Activated CD4-positive, alpha-beta T cell treated with anti-CD3 and anti-CD28 coated beads for 24 hours (primary cell): ENCODE measurements around the gene RPS27A.
"Not testable (repeated sequence)": the region's sequence is repeated elsewhere in the genome, so short reads cannot be mapped to it uniquely, and the experiment has no call there.

Experiments
- DNase-seq, 2 donors: peaks; one replicate each; pipeline ENCODE4 v3.0.0-alpha.2; 2020; ENCODE audit warnings: low read depth in 2 of 2

The RPS27A gene

DNA sequence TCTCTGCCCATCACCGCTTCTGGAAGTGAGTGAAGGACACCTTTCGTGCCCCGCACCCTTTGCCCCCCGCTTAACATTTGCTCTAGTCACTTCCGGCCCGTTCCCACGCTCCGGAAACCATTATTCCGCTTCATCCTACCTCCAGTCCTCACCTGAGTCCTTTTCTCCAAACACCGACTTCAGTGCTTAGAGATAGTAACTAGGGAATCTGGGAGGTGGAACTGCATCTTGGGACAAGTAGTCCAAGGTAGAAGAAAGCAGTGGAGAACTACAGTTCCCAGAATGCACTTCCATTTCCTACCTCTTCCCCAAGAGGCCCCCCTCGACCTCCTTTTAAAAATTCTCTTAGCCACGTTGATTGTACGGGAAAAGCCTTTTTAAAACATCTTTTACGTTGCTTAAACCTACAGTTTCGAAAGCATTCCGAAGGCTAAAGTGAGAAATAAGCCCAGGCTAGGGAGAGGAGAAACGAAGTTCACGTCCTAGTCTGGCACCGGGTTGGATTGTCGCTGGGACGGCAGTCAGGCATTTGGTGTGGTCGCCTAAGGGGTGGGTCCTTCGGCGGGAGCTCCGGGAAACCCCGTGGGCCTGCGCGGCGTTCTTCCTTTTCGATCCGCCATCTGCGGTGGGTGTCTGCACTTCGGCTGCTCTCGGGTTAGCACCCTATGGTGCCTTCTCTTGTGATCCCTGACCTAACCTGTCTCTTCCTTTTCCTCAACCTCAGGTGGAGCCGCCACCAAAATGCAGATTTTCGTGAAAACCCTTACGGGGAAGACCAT, at the start of gene RPS27A, which contains the start of gene CLHC1:
TSS of gene RPS27A (plus strand) at position 605 of the 779 bp plus-strand sequence. CDS start at position 742, 137 bp downstream.
TSS of gene CLHC1 (minus strand) at position 210 of the 779 bp plus-strand sequence. CDS start 9,882 bp downstream, outside the sequence.
- peak; percentile 91 to 92 for DNase-seq

- DNase-seq: not testable (repeated sequence)
Measured at GRCh38 chr2:55186837-55187236, 45.7 kb upstream of the RPS27A start.

- not testable (repeated sequence) for DNase-seq
Measured at GRCh38 chr2:55191888-55192287, 40.6 kb upstream of the RPS27A start.

DNA sequence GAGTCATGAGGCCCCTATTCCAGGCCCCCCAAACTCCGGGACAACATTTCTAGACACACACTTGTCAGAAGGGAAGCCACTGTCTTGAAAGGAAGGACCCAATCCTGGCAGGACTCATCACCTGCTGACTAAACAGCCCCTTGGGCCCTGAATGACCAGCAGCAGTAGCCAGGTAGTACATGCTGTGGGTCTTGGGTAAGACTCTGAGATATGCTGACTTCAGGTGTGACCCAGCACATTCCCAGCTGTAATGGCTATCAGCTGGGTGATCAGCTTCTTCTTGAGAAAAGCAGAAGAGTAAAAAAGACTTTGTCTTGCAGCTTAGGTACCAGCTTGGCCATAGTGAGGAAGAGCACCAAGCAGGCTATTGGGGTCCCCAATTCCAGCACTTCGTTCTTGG, 36.0 kb upstream of the RPS27A start:
- DNase-seq: no peak

DNA sequence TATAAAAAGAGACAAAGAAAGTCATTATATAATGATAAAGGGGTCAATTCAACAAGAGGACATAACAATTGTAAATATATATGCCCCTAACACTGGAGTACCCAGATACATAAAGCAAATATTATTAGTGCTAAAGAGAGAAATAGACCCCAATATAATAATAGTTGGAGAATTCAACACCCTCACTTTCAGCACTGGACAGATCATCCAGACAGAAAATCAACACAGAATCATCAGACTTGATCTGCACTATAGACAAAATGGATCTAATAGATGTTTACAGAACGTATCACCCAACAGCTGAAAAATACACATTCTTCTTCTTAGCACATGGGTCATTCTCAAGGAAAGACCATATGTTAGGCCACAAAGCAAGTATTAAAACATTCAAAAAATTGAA, 32.1 kb upstream of the RPS27A start:
- no peak for DNase-seq

- DNase-seq: no peak
Measured at GRCh38 chr2:55204536-55204935, 28.0 kb upstream of the RPS27A start.

DNA sequence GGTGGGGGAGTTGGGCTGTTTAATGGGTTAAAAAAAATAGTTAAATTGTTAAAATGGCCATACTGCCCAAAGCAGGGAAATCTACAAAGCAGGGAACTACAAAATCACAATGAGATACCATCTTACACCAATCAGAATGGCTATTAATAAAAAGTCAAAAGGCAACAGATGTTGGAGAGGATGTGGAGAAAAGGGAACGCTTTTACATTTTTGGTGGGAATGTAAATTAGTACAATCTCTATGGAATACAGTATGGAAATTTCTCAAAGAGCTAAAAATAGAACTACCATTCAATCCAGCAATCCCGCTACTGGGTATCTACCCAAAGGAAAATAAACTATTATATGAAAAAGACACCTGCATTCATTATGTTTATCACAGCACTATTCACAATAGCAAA, 27.5 kb upstream of the RPS27A start:
- no peak for DNase-seq

DNA sequence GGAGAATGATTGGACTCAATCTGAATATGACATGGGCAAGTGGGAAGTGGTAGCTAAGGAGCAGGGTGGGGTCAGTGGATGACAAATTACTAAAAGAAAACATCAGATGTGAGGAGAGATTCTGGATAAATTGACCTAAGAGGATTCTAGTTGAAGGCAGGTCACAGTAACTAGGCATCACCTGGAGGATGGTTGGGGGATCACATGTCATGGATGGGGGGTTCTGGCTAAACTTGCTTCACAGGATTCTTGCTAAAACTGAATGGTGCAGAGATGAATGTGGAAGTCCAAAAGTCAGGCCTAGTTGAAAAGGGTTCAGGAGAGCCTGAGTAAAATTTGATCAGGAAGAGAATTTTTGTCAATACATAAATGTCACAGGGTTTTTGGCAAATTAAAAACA, 18.7 kb upstream of the RPS27A start:
- DNase-seq: no peak

DNA sequence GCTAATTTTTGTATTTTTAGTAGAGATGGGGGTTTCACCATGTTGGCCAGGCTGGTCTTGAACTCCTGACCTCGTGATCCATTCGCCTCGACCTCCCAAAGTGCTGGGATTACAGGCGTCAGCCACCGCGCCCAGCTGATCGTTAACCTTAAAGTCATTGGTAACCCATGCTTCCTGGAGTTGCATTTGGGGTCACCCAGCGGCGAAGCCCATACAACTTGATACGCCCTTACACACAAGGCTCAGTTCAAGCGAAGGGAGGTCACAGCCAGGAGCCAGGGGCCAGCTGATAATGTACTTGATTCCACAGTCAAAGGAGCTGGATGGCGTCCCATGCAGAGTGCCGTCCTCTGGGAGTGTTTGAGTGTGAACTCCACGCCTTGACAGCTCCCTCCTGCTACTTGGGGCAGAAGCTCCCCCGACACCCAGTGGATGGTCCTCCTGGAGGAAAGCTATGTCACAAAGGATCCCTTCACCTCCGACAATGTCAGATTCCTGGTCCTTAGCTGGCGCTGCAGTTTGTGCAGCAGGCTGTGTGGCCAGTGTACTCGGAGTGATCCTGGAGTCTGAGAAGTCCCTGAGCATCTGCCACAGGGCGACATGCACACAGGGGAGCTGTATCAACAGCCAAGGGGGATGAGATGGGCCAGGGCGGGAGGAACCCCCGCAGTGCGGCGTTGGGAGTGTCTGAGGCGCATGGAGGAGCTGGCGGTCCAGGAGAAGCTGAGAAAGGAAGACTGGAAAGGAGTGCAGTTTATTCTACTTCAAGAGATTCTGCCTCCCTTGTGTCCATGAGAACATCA, 8.3 kb upstream of the RPS27A start:
- DNase-seq: no peak

DNA sequence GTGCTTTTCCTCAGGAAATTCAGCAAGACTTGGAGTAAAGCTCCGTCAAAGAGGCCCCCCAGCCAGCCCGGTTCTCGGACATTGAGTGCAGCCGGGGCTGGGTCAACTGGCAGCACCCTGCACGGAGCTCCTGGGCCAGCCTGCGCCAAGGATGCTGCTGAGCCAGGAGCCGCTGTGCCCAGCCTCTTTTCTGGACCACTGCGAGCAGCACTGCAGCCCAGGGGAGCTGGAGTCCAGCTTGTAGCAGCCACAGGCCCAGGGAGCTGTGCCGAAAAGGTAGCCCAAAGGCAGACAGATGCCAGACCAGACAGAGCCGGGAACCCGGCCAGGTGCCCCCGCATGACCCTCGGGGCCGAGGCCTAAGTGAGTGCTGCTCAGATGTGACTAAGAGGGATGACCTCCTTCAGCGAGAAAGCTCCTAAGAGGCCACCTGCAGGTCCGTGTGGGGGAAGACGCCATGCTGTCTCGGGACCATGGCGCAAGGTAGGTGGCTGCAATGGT, 7.7 kb upstream of the RPS27A start:
- DNase-seq: no peak

DNA sequence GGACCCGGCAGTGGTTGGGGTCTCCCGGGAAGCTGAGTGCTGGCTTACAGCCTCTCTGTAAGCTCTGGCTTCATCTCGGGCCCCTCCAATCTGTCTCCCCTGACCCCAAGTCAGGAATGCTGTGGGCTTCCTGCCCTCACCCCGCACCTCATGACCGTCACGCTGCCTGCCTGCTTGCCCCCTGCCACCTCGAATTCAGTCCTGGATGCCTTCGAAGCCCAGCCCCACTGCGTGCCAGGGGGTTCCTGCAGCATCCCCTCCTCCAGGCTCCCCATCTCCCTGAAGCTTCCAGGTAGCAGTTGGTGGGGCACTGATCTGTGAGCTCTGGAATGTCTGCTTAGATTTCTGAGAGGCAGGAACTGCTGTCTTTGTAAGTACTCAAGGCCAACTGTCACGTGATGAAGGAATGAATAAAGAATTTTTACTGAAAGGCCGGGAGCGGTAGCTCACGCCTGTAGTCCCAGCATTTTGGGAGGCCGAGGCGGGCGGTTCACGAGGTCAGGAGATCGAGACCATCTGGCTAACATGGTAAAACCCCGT, 6.9 kb upstream of the RPS27A start:
- DNase-seq: no peak

DNA sequence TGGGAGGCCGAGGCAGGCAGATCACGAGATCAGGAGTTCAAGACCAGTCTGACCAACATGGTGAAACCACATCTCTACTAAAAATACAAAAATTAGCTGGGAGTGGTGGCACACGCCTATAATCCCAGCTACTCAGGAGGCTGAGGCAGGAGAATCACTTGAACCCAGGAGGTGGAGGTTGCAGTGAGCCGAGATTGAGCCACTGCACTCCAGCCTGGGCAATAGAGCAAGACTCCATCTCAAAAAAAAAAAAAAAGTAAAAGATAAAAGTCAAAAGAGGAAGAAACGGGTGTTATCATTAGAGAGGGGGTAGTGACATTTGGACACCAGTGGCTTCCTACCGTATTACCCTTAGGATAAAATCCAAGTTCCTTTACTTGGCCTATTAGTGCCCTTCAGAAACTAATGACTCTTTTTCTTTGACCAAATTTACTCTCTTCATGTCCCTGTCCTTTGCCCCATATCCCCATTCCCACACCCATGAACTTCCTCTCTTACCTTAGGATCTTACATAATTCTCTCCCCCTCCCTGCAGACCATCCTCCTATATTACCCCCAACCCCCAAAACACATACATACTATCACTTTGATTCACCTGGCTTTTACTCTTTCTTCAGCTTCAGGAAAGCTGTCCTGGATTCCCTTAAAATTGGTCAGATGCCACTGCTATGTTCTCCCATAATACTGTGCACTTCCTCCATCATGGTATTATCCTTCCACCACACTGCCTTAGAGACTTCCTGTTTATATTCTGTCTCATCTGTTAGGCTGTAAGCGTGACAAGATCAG, 4.9 kb upstream of the RPS27A start:
- DNase-seq: not testable (repeated sequence)

DNA sequence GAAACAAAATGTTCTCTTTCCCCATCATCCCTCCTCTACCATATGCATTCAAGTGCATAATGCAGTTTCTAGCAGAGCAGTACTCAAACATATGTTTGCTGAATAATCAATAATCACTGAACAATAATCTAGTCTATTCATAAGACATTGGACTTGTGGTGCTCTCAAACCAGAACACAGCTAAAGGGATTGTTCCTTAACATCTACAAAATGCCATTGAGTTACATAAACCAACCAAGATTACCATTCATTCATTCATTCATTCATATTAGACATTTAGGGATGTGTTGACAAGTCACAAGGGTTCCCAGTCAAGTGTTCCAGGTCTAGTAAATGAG, 4.3 kb upstream of the RPS27A start:
- DNase-seq: no peak

DNA sequence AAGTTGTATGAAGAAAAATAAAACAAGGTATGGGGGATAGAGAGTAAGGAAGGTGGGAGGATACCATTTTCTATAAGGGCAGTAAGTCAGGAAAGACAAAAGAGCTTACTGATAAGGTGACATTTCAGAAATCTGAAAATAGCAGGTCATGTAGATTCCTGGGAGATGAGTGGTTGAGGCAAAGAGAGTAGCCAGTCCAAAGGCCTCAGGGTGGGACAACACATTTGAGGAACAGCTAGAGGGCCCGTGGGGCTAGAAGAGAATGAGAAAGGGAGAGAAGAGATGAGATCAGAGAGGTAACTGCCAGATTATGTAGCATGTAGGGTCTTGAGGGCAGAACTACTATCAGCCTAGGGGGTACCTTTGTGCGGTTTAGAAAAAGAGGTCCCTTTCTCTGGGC, 3.3 kb upstream of the RPS27A start:
- no peak for DNase-seq

GRCh38 chr2:55230551-55230950, 1.9 kb upstream of the RPS27A start:
- DNase-seq: no peak

DNA sequence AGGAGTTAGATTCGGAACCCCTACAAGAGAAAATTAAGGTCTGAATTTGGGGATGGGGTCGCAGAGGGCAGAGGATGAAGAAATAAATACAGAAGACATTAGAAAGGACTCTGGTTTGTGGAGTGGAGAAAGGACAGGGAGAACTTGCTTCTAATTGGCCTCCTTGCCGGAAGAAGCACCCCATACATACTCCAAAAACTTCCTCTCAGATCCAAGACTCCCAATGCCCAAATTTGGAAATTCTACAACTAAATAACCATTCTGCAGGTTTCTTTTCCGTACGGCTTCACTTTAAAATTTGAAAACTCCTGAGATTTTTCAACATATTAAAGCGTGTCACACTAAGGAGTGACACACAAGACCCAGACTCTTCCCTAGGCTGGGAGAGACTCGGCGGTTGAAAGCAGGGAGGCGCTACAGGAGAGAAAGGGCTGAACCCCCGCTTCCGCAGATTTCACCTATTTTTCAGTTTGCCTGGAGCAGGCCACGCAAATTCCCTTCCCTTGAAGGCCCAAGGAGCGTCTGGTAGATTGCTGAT, 873 bp upstream of the RPS27A start:
- DNase-seq: no peak

DNA sequence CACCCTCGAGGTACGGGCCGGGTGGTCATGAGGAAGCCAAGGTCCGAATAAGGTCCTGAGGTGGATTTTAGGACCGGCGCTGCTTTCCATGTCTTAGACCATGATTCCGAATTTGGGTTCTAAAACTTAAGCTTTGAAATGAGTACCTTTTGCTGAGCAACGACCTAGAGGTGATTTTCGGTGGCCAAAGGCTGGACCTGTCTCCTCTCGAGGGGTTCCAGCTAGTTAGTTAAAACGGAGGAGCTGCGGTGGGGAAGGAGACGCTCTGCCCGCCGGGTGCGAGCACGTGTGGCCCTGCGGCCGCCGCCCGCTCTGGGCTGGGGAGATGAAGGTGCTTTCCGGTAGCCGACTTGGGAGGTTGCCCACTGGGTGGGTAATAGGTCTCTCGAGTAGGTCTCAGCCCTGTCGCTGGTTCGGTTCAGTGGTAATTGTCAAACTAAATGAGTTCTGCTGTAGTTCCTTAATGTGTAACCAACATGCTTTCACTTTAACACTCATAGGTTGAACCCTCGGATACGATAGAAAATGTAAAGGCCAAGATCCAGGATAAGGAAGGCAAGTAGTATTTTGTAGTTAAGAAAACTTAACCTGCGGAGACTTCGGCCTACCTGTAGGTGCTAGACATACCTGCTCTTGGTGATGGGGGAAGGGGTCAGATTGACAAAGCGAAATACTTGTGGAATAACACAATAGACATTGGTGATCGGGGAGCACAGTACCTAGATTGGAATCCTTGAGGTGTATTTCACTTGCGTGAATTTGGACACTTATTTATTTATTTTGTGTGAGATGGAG, 572 bp downstream of the RPS27A start:
- DNase-seq: peak in 1 of 2 donors; percentile 22

DNA sequence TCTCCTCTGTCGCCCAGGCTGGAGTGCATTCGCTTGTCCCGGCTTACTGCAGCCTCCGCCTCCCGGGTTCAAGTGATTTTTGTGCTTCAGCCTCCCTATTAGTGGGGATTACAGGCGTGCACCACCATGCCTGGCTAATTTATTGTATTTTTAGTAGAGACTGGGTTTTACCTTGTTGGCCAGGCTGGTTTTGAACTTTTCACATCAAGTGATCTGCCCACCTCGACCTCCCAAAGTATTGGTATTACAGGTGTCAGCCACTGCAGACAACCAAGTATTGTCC, 1.1 kb downstream of the RPS27A start:
- no peak for DNase-seq

DNA sequence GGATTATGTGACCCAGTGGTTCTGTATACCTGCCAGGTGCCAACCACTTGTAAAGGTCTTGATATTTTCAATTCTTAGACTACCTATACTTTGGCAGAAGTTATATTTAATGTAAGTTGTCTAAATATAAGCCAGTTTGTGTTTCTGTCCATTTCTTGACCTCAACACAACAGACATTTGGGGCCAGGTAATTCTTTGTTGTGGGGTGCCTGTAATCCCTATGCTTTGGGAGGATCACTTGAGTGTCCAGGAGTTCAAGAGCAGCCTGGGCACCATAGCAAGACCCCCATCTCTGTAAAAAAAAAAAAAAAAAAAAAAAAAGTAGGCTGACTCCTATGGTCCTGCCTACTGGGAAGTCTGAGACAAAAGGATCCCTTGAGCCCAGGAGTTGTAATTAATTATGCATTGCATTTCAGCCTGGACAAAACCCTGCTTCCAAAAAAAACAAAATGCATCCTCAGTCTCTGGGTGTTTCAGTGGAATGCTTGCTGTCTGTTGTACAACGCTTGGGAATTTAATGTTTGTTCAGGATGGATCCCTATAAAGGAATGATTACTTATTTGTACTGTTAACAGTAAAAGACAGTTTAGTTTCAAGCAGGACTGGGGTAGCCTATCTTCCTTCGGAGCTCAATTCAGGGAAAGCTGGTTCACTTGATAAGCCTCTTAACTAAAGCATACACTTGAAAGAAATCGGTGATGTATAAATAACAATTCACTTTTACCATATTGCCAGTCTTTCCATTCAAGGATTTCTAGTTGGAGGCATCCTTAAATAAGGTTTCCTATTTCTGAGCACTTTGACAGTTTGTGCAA, 3.4 kb downstream of the RPS27A start:
- DNase-seq: no peak

GRCh38 chr2:55236992-55237543, 4.6 kb downstream of the RPS27A start:
- DNase-seq: no peak
